ENCODE data around the gene FHOD3. TPM values are rescaled to one million over a fixed set of nuclear protein-coding genes. Genes with fewer than 3 reads are reported as not detected.

The FHOD3 gene
- total RNA-seq, 1 experiment from 2014 or later: 10.6 TPM

DNA sequence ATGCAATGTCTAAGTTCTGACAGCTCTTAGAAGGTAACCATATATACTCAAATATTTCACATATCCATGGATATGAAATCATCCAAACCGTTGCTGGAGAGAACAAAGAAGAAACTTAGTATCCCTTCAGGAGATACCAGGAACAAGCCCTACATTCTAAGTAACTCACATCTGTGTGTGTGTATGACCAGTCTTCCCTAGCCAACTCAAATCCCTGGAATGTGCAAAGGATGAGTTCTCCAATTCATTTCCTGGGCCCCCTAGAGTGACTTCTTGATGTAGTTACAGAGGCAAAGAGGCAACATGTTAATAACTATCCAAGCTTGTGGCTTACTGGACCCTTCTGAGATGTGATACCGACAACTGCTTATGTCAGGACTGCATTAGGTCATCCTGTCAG lies 511.2 kb downstream of the FHOD3 start:
- TF ChIP-seq EZH2 (IDR thresholded peaks at IDR 0.05; ENCODE audit: low read depth): no peak
- TF ChIP-seq, protein P1, sequence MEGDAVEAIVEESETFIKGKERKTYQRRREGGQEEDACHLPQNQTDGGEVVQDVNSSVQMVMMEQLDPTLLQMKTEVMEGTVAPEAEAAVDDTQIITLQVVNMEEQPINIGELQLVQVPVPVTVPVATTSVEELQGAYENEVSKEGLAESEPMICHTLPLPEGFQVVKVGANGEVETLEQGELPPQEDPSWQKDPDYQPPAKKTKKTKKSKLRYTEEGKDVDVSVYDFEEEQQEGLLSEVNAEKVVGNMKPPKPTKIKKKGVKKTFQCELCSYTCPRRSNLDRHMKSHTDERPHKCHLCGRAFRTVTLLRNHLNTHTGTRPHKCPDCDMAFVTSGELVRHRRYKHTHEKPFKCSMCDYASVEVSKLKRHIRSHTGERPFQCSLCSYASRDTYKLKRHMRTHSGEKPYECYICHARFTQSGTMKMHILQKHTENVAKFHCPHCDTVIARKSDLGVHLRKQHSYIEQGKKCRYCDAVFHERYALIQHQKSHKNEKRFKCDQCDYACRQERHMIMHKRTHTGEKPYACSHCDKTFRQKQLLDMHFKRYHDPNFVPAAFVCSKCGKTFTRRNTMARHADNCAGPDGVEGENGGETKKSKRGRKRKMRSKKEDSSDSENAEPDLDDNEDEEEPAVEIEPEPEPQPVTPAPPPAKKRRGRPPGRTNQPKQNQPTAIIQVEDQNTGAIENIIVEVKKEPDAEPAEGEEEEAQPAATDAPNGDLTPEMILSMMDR (conservative IDR thresholded peaks at IDR 0.05): no peak
- Histone ChIP-seq H4K20me1 (ENCODE audit: insufficient read depth) (peaks cover 4% of the 10 kb centered on the region; the same call in 1 of the 2 replicates), H3K79me2 (ENCODE audit: low read depth) (no peaks in the 10 kb centered on the region), H3K27ac (no peak overlapping the region), H3K9me2 (ENCODE audit: insufficient read depth) (no peaks in the 10 kb centered on the region), H3K4me3 (no peak overlapping the region), H3F3A (ENCODE audit: insufficient read depth, low read depth) (no peaks in the 10 kb centered on the region), H3K4me1 (replicated peaks; ENCODE audit: insufficient read depth) (no peaks in the 10 kb centered on the region), H3K4me2 (no peak overlapping the region), H2AFZ (no peak overlapping the region), H3K36me3 (ENCODE audit: low read depth) (no peaks in the 10 kb centered on the region), H3K9me3 (ENCODE audit: insufficient read depth, low read depth) (no peaks in the 10 kb centered on the region), H3K27me3 (ENCODE audit: insufficient read depth, low read depth) (no peaks in the 10 kb centered on the region)
- DNase-seq: no peak
- BruUV-seq (replicated peaks): no TSS peak
- POLR2A ChIA-PET (ENCODE audit: unreplicated experiment): no interaction called here
- intact Hi-C loops (cut with micrococcal nuclease; ENCODE audit: unreplicated experiment): loop anchor here (10.0 kb wide), 1 partner anchor 714 kb away; no protein-coding TSS in a partner anchor
- CTCF ChIA-PET: no interaction called here

DNA sequence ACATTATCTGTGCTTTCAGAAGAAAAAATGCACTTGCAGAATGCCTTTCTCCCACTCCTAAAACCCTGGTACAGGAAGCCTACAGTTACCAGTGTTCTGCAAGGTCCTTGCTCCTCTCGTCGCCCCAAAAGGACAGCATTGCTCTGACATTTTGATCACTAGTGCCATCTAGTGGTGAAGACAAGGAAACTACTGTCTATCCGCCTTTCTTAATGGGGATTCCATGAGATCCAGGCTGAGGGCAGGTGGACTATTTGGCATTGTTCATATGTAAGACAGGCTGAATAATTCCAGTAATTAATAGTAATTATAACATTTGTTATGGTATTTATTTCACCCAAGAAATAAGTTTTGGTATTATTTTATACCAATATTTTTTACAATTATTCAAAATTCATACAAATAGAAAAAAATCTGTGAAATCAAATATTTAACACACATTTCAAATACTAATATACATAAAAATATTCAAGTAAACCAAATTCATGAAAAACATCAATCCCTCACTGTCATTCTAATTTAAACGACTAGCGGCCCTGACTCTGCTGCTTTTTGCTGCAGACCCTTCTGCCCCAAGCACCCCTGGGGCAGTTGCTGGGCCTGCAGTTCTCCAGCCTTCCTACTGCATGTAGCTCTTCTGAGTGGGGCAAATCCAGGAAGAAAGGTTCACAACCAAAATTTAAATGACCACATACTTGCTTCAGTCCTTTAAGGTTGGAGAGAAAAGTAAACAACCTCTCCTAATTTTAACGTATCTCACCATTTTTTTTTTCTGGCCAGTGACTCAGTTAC lies 512.3 kb downstream of the FHOD3 start:
- Histone ChIP-seq H3F3A (ENCODE audit: insufficient read depth, low read depth) (no peaks in the 10 kb centered on the region), H3K36me3 (ENCODE audit: low read depth) (no peaks in the 10 kb centered on the region), H3K9me2 (ENCODE audit: insufficient read depth) (no peaks in the 10 kb centered on the region), H3K4me1 (replicated peaks; ENCODE audit: insufficient read depth) (no peaks in the 10 kb centered on the region), H3K9me3 (ENCODE audit: insufficient read depth, low read depth) (no peaks in the 10 kb centered on the region), H3K4me3 (no peak overlapping the region), H3K4me2 (no peak overlapping the region), H3K27me3 (ENCODE audit: insufficient read depth, low read depth) (no peaks in the 10 kb centered on the region), H4K20me1 (ENCODE audit: insufficient read depth) (peaks cover 4% of the 10 kb centered on the region; the same call in 1 of the 2 replicates), H3K27ac (no peak overlapping the region), H2AFZ (no peak overlapping the region), H3K79me2 (ENCODE audit: low read depth) (no peaks in the 10 kb centered on the region)
- DNase-seq: peak in 1 of 2 experiments; percentile 37
- intact Hi-C loops (cut with micrococcal nuclease; ENCODE audit: unreplicated experiment): loop anchor here (10.0 kb wide), 1 partner anchor 715 kb away; no protein-coding TSS in a partner anchor
- ChIA-PET CTCF (interaction anchor here (0.7 kb wide), 1 partner anchor 201 kb away, joined by 3 read pairs; no protein-coding TSS in a partner anchor), POLR2A (ENCODE audit: unreplicated experiment) (no interaction called here)
- TF ChIP-seq EZH2 (IDR thresholded peaks at IDR 0.05; ENCODE audit: low read depth): no peak
- TF ChIP-seq, protein P1 (conservative IDR thresholded peaks at IDR 0.05): peak; percentile 78
- BruUV-seq (replicated peaks): no TSS peak

DNA sequence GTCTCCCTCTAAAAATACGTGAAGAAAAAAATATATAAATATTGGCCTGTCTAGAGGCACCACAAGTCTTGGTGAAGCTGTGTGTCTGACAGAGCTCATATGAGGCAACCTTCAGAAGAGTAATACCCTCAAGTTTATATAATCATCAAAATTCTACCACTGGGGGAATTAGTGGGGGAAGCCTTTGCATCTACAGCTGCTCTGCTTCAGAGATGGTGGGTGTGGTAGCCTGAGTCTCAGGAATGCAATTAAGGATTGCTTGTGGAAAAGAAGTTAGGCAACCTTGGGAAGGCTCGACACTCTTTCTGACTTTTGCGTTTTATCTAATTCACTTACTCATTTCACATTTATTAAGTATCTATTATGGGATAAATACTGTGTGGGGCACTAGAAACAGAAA lies 513.9 kb downstream of the FHOD3 start:
- no peaks in the 10 kb centered on the region for H3K79me2 ChIP-seq (ENCODE audit: low read depth)
- peaks cover 4% of the 10 kb centered on the region; the same call in 1 of the 2 replicates for H4K20me1 ChIP-seq (ENCODE audit: insufficient read depth)
- POLR2A ChIA-PET (ENCODE audit: unreplicated experiment): no interaction called here
- no peaks in the 10 kb centered on the region for H3K36me3 ChIP-seq (ENCODE audit: low read depth)
- no peak for DNase-seq
- H3K9me3 ChIP-seq (ENCODE audit: insufficient read depth, low read depth): no peaks in the 10 kb centered on the region
- CTCF ChIA-PET: no interaction called here
- no peaks in the 10 kb centered on the region for H3K27me3 ChIP-seq (ENCODE audit: insufficient read depth, low read depth)
- H3K4me1 ChIP-seq (replicated peaks; ENCODE audit: insufficient read depth): no peaks in the 10 kb centered on the region
- H3K27ac ChIP-seq: no peak overlapping the region
- intact Hi-C loops (cut with micrococcal nuclease; ENCODE audit: unreplicated experiment): no loop called here
- TF ChIP-seq EZH2 (IDR thresholded peaks at IDR 0.05; ENCODE audit: low read depth): no peak
- TF ChIP-seq, protein P1 (conservative IDR thresholded peaks at IDR 0.05): no peak
- H3K4me2 ChIP-seq: no peak overlapping the region
- no peaks in the 10 kb centered on the region for H3K9me2 ChIP-seq (ENCODE audit: insufficient read depth)
- H3K4me3 ChIP-seq: no peak overlapping the region
- no peak overlapping the region for H2AFZ ChIP-seq
- BruUV-seq (replicated peaks): no TSS peak
- H3F3A ChIP-seq (ENCODE audit: insufficient read depth, low read depth): no peaks in the 10 kb centered on the region

All from PC-9 (cell line).